AG09319 (cell line): ENCODE measurements around the gene ADGRL3.

ENCODE experiments used
- DNase-seq: peaks from one replicate; pipeline ENCODE4 v3.0.0-alpha.2; 2010; ENCODE audit warnings: low read depth; ENCODE audit errors: extremely low read depth
- CTCF ChIP-seq: IDR thresholded peaks from 2 replicates; pipeline ENCODE4 v1.5.1; 2011; ENCODE audit warnings: low read depth, mild to moderate bottlenecking, inconsistent platforms, low read length, moderate library complexity

ADGRL3 gene

DNA sequence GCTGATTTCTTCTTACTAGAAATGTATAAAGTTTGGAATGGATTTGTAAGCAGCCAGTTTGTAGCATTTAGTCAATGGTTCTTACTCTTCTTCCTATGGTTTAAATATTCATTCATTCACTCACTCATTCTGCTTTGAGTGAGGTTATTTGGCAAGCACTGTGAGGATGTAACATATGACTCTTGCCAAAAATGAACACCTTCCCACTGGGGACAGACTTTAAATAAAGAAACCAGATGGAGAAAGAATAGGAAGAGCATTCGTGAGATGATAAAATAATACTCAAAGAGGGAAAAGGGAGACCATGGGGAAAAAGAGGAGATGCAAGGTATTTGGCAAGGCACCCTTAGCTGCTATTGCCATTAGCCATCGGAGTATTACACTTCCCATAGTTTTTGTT is 586.1 kb downstream of the ADGRL3 start:
- no peak for DNase-seq
- no peak for TF ChIP-seq CTCF

DNA sequence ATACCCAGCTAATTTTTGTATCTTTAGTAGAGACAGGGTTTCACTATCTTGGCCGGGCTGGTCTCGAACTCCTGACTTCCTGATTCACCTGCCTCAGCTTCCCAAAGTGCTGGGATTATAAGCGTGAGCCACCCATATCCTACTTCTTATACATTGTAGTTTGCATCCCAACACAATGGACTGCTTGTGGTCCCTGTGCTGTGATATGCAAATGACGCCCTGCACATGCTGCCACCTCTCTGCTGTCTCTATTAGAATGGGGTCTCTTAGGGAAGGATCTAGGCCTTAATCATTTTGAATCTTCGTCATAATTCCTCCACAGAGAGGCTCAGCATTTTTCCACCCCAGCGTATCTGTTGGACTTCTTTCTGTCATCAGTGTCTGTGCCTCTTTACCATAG is 595.9 kb downstream of the ADGRL3 start:
- no peak for DNase-seq
- TF ChIP-seq CTCF = no peak

- no peak for DNase-seq
- TF ChIP-seq CTCF = no peak
These were observed 599.7 kb downstream of the ADGRL3 start for GRCh38 chr4:61799794-61800193.

DNA sequence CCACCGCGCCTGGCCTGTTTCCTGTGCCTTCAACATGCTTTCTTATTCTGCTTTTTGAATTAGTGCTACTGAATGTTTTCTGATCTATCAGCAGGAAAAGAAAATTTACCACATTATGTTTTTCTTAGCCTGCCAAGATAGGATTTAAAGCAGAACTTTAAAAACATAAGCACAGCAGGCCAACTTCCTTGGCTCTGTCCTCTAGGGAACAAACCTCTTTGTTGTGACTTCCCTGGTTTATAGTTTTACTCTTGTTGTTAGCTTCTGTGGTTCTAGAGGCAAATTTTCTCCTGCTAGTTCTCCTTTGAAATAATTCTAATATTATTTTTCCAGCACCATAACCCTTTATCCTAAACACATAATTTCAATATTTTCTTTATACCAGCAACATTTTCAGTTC is 605.1 kb downstream of the ADGRL3 start:
- no peak for DNase-seq
- no peak for TF ChIP-seq CTCF

GRCh38 chr4:61805979-61806378 is 605.9 kb downstream of the ADGRL3 start:
- DNase-seq = no peak
- no peak for TF ChIP-seq CTCF

DNA sequence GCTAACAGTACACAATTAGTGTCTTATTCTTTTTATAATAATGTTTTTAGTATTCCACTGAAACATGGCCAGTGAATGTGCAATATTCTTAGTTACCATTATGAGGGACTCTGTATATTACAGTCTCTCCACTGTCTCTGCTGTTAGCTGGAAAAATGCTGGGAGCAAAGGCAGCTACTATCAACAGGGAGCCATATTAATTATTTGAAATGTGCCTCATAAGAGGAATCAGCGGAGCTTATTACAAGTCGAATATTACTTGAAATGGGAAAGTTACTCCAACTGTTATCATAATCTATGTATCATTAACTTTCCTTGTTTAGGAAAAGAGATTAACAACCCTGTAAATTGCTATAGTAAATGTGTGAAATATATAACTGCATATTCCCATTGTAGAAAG is 612.0 kb downstream of the ADGRL3 start:
- no peak for DNase-seq
- TF ChIP-seq CTCF = no peak

GRCh38 chr4:61817071-61817470 is 616.9 kb downstream of the ADGRL3 start:
- TF ChIP-seq CTCF = no peak
- DNase-seq = no peak

DNA sequence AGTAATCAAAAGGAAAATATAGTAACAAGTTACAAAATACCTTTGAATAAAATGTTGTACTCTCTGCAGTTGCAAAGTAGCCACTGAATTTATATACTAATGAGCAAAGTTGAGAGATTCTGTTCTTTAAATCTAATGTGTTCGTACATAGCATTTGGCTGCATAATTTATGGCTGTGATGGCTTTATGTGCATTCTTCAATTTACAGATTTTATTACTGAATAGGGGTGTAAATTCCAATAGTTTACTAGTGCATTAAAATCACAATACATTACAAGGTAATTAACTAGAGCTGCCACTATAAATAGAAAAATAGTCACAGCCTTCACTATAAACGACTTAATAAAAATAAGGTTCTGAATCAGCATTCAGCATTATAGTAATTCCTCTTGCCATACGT is 620.0 kb downstream of the ADGRL3 start:
- TF ChIP-seq CTCF = no peak
- no peak for DNase-seq
